HG03520 (cell line): ENCODE data around the gene CERT1.
A peak's percentile ranks its signal among the peaks of the same experiment; 100 is the strongest.

Experiments used
- ATAC-seq: cut with Tn5 transposase; IDR thresholded peaks from one replicate; pipeline ENCODE4 v1.9.1; 2021; ENCODE audit warnings: mild to moderate bottlenecking, moderate library complexity; ENCODE audit not compliant: unreplicated experiment

The CERT1 gene

DNA sequence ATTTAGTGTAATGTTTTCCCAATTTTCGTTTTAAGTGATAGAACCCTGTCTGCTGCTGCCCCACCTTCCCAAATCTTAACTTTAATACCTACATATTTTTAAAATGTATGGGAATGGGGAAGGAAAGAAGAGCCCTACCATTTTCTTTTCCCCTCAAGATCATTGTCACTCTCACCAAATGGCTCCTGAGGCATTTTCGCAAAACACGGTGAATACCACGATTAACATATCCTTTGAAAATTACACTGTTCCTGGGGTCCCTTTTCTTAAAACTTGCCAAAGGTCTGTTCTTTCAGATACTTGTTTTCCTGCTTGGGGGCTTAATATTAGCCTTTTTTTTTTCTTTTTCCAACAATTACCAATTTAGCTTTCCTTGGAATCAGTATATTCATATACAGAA is 36.1 kb downstream of the CERT1 start:
- ATAC-seq, result no peak

DNA sequence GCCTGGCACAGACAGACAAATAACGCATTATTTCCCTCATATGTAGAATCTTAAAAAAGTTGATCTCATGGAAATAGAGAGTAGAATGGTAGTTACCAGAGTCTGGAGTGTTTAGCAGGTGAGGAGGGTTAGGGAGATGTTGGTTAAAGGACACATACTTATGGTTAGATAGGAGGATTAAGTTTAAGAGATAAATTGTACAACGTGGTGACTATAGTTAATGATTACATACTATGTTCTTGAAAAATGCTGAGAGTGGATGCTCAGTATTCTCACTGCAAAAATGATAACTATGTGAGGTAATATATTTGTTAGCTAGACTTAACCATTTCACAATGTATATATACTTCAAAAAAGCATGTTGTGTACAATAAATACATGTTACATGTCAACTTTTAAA is 38.0 kb downstream of the CERT1 start:
- ATAC-seq, result no peak

DNA sequence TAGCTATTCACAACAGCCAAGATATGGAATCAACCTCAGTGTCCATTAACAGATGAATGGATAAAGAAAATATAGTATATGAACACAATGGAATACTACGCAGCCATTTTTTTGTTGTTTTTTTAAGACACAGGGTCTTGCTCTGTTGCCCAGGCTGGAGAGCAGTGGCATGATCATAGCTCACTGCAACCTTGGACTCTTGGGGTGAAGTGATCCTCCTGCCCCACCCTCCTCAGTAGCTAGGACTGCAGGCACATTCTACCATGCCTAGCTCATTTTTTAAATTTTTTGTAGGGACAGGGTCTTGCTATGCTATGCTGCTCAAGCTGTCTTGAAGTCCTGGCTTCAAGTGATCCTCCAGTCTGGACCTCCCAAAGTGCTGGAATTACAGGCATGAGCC is 38.5 kb downstream of the CERT1 start:
- ATAC-seq, result no peak

DNA sequence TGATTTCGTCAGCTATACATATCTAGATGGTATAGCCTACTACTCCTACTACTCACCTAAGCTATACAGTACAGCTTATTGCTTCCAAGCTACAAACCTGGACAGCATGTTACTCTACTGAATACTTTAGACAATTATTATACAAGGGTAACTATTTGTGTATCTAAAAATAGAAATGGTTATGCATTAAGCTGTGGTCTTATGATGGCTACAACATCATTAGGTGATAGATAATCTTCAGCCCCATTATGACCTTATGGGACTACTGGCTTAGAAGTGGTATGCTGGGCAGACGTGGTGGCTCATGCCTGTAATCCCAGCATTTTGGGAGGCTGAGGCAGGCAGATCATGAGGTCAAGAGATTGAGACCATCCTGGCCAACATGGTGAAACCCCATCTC is 40.2 kb downstream of the CERT1 start:
- ATAC-seq, result no peak

DNA sequence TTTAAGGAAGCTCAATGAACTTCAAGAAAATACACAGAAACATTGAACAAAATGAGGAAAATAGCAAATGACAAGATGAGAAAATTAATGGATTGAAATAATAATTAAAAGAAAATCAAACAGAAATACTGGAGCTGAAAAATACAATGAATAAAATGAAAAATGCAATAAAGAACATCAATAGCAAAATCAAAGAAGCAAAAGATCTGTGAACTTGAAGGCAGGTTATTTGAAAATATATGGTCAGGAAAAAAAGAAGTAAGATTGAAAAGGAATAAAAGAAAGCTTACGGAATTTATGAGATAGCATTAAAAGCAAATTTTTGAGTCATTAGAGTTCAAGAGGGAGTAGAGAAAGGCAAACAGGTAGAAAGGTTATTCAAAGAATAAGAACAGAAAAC is 42.4 kb downstream of the CERT1 start:
- ATAC-seq, result no peak

DNA sequence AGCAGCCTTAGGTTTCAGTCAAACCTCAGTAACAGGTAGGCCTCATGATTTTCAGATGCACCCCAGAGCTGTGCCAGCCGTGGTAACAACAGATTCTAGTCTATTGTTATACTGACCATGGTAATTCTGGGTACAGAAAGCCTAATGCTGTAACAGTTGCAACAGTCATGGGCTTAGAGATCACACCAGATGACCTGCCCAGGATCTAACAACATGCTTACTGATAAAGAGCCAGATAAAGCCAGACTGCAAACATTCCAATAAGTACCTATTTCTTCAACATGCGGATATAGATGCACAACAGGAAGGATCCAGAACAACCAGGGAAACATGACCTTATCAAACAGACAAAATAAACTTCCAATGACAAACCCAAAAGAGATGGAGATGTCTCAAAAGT is 42.8 kb downstream of the CERT1 start:
- no peak for ATAC-seq

DNA sequence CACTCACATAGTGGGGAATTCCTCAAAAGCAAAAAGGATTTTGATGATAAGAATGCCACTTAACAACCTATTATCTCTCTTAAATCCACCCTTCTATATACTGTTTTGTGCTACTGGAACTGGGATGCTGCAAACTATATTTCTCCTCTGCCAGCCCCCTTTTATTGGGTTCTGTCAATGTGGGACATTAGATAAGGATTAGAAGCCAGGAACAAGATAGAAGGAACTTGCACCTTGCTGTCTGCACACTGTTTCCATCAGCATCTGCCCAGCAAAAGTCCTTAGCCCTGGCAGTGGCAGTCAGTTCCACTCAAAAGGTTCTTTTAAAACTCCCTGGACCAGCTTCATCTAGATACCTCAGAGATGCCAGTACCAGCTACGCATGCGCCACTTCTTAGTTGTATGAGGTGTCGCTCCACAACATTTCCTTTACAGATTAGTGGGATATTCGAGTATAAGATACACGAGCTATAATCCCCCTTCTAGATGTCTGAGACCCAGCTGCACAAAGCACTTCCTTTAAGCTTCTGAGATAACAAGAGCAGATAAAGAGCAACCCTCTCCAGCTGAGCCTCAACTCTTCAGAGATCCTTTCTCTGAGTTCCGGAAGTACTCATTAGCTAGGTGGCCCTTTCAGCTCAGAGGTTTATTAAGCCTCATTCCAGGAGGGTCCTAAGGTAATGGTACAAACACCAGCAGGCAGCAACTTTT is 45.3 kb downstream of the CERT1 start:
- ATAC-seq, result no peak

DNA sequence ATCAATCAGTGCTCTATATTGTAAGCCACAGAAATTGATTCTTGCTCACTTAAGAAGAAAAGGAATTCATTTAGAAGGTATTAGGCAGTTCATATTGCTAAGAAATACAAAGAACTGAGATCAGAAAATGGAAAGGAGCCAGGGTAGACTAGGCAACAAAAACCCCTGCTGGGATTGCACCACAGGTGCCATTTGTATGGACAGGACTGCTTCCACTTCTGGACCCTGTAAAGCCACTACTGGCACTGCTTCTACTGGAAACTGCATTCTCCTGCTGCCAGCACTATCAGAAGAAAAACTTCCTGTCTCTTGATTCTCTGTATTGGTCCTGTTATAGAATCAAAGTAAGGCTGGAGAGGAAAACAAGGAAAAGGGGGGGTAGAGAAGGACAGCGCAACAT is 45.9 kb downstream of the CERT1 start:
- ATAC-seq, result no peak

DNA sequence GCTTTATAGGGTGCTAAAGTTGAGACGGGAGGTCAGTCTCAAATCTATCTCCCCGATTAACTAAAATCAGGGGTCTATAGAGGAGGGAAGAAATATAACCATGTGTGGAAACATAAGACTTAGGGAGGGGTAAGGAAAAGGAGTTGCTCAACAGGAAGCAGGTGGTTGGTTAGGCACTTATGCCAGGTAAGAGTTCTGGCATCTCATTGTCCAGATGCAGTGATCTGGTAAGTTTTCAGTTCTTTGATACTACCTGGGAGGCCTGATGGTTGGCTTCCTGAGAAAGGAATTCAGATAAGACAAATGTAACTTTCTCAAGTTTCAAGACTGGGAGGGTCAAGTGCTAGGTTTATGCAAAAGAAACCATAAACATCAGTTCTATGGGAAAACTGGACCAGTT is 47.7 kb downstream of the CERT1 start:
- no peak for ATAC-seq

DNA sequence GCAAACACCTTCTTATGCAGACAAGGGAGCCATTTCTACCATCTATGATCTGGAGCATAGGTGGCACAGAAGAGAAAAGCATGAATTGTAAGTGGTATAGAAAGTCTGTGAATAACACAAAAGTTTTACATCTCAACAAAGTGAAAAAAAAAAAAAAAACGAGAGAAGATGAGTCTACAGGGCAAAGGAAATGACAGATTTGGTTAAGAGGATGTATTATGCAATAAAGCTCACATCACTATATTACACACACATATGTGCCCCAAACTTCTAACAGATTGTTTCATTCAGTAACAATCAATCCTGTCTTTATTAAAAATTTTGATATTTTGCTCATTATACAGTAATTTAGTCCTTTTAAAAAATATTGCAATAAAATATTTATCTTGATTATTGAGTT is 49.8 kb downstream of the CERT1 start:
- no peak for ATAC-seq

DNA sequence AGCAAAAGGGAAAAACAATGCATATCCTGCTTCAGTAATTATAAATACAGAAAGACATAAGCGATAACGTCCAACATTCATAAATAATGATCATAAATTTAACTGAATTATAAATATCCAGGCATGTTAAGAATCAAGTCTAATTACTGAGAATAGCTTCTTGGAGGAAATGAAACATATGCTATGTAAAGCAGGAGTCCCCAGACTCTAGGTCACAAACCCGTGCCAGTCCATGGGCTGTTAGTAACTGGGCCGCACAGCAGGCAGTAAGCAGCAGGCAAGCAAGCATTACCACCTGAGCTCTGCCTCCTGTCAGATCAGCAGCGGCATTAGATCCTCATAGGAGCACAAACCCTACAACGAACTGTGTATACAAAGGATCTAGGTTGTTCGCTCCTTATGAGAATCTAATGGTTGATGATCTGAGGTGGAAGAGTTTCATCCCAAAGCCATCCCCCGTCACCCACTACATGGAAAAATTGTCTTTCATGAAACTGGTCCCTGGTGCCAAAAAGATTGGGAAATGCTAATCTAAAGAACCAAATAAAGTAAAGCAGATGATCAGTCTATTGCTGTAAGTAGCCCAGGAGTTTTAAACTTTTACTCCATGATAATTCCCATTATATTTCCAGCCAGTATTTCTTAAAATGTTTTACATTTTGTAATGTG is 50.4 kb downstream of the CERT1 start:
- ATAC-seq, result peak; percentile 61

DNA sequence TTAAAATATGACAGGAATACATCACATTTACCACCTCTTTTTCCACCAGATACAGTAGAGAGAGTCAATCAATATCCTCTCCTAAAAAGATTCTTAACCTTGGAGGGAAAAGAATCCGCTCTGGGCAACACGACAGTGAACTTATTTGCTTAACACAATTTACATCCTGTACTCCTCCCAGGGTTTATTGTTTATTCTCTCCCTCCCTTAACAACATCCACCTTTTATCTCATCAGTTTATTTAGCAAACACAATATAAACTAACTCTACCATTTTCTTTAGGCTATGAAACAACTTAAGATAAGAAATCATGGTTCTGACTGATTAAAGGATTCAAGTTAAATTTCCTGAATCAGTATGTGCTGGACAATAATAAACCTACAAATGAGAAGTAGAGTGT is 50.9 kb downstream of the CERT1 start:
- ATAC-seq, result no peak

DNA sequence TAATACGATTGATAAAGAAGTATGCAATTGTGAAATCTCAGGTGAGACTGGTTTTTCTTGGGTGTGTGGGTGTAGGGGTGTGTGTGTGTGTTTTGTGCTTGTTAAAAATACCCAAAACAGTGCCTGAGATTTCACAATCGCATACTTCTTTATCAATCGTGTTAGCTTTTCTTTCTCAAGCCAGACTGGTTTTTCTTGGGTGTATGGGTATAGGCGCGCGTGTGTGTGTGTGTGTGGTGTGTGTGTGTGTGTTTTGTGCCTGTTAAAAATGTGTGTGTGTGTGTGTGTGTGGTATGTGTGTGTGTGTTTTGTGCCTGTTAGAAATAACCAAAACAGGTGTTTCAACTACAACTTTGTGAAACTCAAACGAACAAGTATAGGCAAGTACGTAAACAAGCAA is 53.7 kb downstream of the CERT1 start:
- no peak for ATAC-seq

DNA sequence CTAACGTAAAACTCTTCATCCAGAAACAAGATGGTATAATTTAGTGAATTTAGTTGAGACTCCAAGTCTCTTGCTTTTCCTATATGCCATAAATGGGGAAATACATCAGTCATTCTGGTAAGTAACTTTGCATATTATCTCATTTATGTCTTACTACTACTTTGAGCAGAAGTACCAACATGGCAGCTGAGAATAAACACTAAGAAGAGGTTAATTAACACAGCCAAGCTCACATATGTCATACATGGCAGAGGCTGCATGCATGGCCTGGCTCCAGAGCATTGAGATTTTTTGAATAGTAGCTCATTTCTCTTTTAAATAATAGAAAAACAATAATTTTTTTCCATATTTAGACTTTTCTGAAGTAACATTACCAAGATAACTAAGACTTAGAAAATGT is 54.3 kb downstream of the CERT1 start:
- ATAC-seq, result no peak

DNA sequence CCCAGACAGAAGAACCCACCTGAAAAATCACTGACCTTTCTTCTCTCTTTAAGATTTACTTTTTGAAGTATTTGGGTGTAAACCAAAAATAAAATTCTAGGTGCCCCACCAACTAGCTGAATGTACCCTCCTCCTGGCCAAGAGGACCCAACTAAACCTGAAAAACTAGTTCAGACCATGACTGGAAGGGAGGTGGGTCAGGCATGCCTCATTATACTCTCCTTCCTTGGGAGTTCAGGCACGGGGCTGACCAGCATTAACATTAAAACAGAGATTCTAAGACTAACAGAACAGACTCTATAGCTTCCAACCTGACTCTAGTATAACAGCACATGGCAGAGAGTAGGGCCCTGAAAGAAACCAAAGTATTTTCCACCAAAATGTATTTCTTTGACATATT is 61.4 kb downstream of the CERT1 start:
- no peak for ATAC-seq

DNA sequence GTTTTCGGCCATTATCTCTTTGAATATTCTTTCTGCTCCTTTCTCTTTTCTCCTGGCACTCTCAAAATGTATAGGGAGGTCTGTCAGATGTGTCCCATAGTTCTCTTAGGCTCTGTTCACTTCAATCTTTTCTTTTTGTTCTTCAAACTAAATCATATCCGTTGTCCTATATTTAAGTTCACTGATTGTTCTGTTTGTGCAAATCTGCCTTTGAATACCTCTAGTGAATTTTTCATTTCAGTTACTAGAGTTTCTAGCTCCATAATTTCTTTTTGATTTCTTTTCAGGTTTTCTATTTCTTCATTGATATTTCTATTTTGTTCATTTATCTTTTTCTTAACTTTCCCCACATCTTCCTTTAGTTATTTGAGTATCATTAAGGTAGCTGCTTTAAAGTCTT is 65.4 kb downstream of the CERT1 start:
- no peak for ATAC-seq

DNA sequence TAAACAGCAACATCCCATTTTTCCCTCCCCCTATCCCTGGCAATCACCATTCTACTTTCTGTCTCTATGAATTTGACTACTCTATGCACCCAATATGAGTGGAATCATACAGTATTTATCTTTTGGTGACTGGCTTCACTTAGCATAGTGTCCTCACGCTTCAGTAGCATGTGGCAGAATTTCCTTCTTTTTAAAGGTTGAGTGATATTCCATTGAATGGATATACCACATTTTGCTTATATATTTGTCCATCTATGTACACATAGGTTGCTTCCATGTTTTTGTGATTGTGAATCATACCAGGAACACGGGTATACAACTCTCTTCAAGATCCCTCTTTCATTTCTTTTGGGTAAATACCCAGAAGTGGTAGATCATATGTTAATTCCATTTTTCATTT is 69.9 kb downstream of the CERT1 start:
- no peak for ATAC-seq

DNA sequence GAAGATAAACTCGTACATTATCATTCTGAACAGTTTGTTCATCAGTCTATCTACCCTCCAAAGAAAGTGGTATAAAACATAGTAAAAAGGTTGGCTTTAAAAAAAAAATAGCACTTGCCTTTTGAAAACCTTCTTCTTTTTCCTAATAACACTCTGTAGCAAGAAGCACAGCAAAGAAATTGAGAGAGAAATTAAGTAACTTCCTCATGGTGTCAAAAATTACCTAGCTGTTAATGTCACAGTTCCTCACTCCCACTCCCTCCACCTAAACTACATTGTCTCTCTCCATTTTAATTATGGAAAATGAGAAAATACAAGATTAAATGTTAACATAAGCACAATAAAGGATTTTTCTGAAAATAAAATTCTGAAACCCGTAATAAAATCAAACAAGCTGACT is 72.2 kb downstream of the CERT1 start:
- no peak for ATAC-seq

DNA sequence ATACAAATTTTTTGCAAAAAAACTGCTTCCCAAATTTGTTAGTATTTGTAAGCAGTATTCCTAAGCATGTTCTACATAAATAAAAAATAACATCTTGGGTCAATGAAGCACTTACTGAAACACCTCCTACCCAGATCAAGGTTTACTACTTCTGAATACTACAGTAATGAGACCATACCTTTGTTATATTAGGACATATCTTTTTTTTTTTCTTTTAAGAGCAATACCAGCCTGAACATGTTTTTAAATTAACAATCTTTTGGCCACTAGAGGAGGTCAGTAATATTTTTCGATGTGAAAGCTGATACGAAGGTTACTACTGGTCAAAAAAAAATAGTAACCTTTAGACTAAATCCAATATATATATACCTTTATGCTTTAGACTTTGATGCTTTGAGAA is 72.7 kb downstream of the CERT1 start:
- no peak for ATAC-seq

DNA sequence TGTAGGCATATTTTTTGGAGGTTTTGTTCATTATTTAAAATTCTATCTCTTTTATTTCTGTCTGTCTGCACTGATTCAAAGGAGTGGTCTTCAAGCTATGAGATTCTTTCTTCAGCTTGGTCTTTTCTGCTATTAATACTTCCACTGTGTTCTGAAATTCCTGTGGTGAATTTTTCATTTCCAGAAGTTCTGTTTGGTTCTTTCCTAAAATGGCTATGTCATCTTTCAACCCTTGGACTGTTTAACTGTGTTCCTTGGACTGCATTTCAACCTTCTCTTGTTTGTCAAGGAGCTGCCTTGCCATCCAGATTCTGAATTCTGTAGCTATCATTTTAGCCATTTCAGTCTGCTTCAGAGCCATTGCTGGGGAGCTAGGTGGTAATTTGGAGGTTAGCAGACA is 76.3 kb downstream of the CERT1 start:
- ATAC-seq, result no peak

DNA sequence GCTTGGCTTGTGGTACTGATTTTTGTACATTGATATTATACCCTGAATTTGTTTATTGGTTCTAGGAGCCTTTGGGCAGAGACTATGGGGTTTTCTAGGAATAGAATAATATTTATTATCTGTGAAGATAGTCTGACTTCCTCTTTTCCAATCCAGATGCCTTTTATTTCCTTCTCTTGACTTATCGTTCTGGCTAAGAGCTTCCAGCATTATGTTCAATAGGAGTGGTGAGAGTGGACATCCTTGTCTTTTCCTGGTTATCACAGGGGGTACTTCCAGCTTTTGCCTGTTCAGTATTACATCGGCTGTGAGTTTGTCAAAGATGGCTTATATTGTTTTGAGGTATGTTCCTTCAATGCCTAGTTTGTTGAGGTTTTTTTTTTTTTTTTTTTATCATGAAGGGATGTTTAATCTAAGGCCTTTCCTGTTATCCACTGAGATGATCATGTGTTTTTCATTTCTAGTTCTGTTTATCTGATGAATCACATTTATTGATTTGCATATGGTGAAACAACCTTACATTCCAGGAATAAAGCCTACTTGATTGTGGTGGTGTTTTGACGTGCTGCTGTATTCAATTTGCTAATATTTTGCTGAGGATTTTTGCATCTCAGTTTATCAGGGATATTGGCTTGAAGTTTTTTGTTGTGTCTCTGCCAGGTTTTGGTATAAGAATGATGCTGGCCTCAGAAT is 77.5 kb downstream of the CERT1 start:
- ATAC-seq, result no peak

DNA sequence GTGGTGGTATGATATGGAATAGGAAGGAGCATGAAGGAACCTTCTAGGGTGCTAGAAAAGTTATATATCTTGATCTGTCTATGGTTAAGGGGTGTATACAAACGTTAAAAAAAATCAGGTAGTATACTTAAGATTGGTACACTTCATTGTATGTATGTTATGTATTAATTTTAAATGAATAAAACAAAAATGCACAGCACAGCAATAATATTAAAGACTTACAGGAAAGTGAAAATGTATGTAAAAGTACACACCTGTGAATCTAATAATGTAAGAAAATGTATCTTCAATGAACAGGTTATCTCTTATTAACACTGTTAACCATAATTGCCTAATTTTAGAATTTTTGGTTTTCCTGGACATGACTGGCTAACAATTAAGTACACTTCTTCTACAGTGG is 97.2 kb downstream of the CERT1 start:
- ATAC-seq, result no peak
